CD4-positive, alpha-beta memory T cell (primary cell): ENCODE results near the gene COLEC11. TPM values are rescaled to one million over a fixed set of nuclear protein-coding genes. Genes with fewer than 3 reads are reported as not detected.

ENCODE experiments used
- CTCF ChIA-PET: fragments of 350-600 bp; sonication (Branson Sonifier 250); formaldehyde crosslinking; loops from one replicate; lab custom pipeline; 2021; ENCODE audit warnings: inconsistent platforms; ENCODE audit not compliant: partially characterized antibody; lab: Charles Lee
- POLR2A ChIA-PET: fragments of 350-600 bp; sonication (Branson Sonifier 250); formaldehyde crosslinking; loops from one replicate; lab custom pipeline; 2021; ENCODE audit not compliant: partially characterized antibody; lab: Charles Lee
- DNase-seq, 5 donors: peaks; one replicate each; pipeline versions ENCODE4 v3.0.0 to v3.0.0-alpha.2; 2020 to 2022; ENCODE audit warnings: mixed read lengths in 1 of 5
- H3K27ac ChIP-seq: one replicate; pipeline ENCODE4 v1.7.0; 2013; ENCODE audit warnings: low read depth, low read length
- H3K27me3 ChIP-seq: 2 replicates; pipeline ENCODE4 v1.7.0; 2013; ENCODE audit warnings: mild to moderate bottlenecking, low read length, moderate library complexity; ENCODE audit not compliant: insufficient read depth
- H3K36me3 ChIP-seq: 2 replicates; pipeline ENCODE4 v1.7.0; 2013; ENCODE audit warnings: mild to moderate bottlenecking, low read length, moderate library complexity; ENCODE audit not compliant: insufficient read depth
- H3K4me1 ChIP-seq: 2 replicates; pipeline ENCODE4 v1.7.0; 2013; ENCODE audit warnings: mild to moderate bottlenecking, low read length, moderate library complexity; ENCODE audit not compliant: insufficient read depth
- H3K4me3 ChIP-seq, 2 donors: one replicate each; pipeline ENCODE4 v1.7.0; 2013; ENCODE audit warnings: low read length in 2 of 2, mild to moderate bottlenecking in 1 of 2
- H3K9me3 ChIP-seq, 2 donors: one replicate each; pipeline ENCODE4 v1.7.0; 2013; ENCODE audit warnings: low read length in 2 of 2, control low read depth in 1 of 2; ENCODE audit not compliant: control insufficient read depth in 1 of 2
- H3K27ac Mint-ChIP-seq, 7 donors: one replicate each; pipeline ENCODE4 v1.8.0; 2020 to 2021; ENCODE audit warnings: mixed read lengths in 7 of 7, mild to moderate bottlenecking in 6 of 7, inconsistent platforms in 3 of 7, moderate library complexity in 3 of 7
- H3K27me3 Mint-ChIP-seq, 2 donors: one replicate each; pipeline ENCODE4 v1.8.0; 2020 to 2021; ENCODE audit warnings: mixed read lengths in 2 of 2
- H3K36me3 Mint-ChIP-seq, 2 donors: one replicate each; pipeline ENCODE4 v1.8.0; 2020 to 2021; ENCODE audit warnings: mixed read lengths in 2 of 2, inconsistent platforms in 1 of 2, mild to moderate bottlenecking in 1 of 2
- H3K4me1 Mint-ChIP-seq, 4 donors: one replicate each; pipeline ENCODE4 v1.8.0; 2020 to 2021; ENCODE audit warnings: mixed read lengths in 4 of 4, mild to moderate bottlenecking in 1 of 4
- H3K4me3 Mint-ChIP-seq, 8 donors: one replicate each; pipeline ENCODE4 v1.8.0; 2020 to 2021; ENCODE audit warnings: mixed read lengths in 8 of 8, mild to moderate bottlenecking in 7 of 8, moderate library complexity in 6 of 8, inconsistent platforms in 3 of 8
- H3K9me3 Mint-ChIP-seq, 8 donors: one replicate each; pipeline ENCODE4 v1.8.0; 2020 to 2021; ENCODE audit warnings: mixed read lengths in 8 of 8, mild to moderate bottlenecking in 5 of 8, inconsistent platforms in 3 of 8, moderate library complexity in 1 of 8
- intact Hi-C: fragments of 100-400 bp; cut with micrococcal nuclease; formaldehyde crosslinking; loops from one replicate; pipeline ENCODE4 v1.15.1; 2023
- polyA plus RNA-seq, 2 donors: library from polyadenylated mRNA; unstranded; fragments of 300-500 nt; fragmentation: Illumina TruSeq; gene quantifications; one replicate each; pipeline ENCODE4 v1.2.3, GENCODE V29; 2021
- total RNA-seq, 2 experiments: library from RNA; stranded (reverse); gene quantifications; one replicate each; pipeline ENCODE4 v1.2.3, GENCODE V29; 2021

Gene COLEC11
- total and polyA plus RNA-seq, 4 experiments from 2014 or later = 0.30 TPM; not detected in 3

- Histone ChIP-seq H3K4me3 (no peak overlapping the region), H3K27me3 (no peaks in the 10 kb centered on the region), H3K9me3 (no peaks in the 10 kb centered on the region), H3K4me1 (no peaks in the 10 kb centered on the region), H3K27ac (no peak overlapping the region), H3K36me3 (no peaks in the 10 kb centered on the region)
- Mint-ChIP-seq H3K27me3 (peaks cover 2 to 4% of the 10 kb centered on the region in 2 donors), H3K4me3 (no peak overlapping the region), H3K36me3 (no peaks in the 10 kb centered on the region), H3K4me1 (no peaks in the 10 kb centered on the region), H3K9me3 (peaks cover 0 to 3% (median 0%) of the 10 kb centered on the region in 8 donors), H3K27ac (no peak overlapping the region)
- no peak for DNase-seq
- intact Hi-C loops = no loop called here
- ChIA-PET CTCF (no interaction called here), POLR2A (no interaction called here)
Measured at GRCh38 chr2:3625186-3625585, 30.3 kb downstream of the COLEC11 start.

- Histone ChIP-seq H3K4me3 (no peak overlapping the region), H3K9me3 (no peaks in the 10 kb centered on the region), H3K4me1 (no peaks in the 10 kb centered on the region), H3K36me3 (no peaks in the 10 kb centered on the region), H3K27ac (no peak overlapping the region), H3K27me3 (no peaks in the 10 kb centered on the region)
- Mint-ChIP-seq H3K4me1 (no peaks in the 10 kb centered on the region), H3K36me3 (no peaks in the 10 kb centered on the region), H3K27me3 (peaks cover 2 to 4% of the 10 kb centered on the region in 2 donors), H3K4me3 (no peak overlapping the region), H3K27ac (no peak overlapping the region), H3K9me3 (peaks cover 0 to 3% (median 0%) of the 10 kb centered on the region in 8 donors)
- no peak for DNase-seq
- ChIA-PET POLR2A (no interaction called here), CTCF (no interaction called here)
- intact Hi-C loops = no loop called here
Measured at GRCh38 chr2:3626118-3626811, 31.4 kb downstream of the COLEC11 start.

GRCh38 chr2:3626812-3627499 lies 32.0 kb downstream of the COLEC11 start:
- Histone ChIP-seq H3K27me3 (no peaks in the 10 kb centered on the region), H3K4me3 (no peak overlapping the region), H3K27ac (no peak overlapping the region), H3K4me1 (no peaks in the 10 kb centered on the region), H3K36me3 (no peaks in the 10 kb centered on the region), H3K9me3 (no peaks in the 10 kb centered on the region)
- Mint-ChIP-seq H3K27me3 (peaks cover 2 to 4% of the 10 kb centered on the region in 2 donors), H3K27ac (no peak overlapping the region), H3K36me3 (no peaks in the 10 kb centered on the region), H3K9me3 (peaks cover 0 to 3% (median 0%) of the 10 kb centered on the region in 8 donors), H3K4me3 (no peak overlapping the region), H3K4me1 (no peaks in the 10 kb centered on the region)
- ChIA-PET POLR2A (no interaction called here), CTCF (no interaction called here)
- intact Hi-C loops = no loop called here
- no peak for DNase-seq

GRCh38 chr2:3627500-3628100 lies 32.7 kb downstream of the COLEC11 start:
- no peaks in the 10 kb centered on the region for H3K9me3 ChIP-seq
- Mint-ChIP-seq H3K36me3 (no peaks in the 10 kb centered on the region), H3K27me3 (peaks cover 2 to 4% of the 10 kb centered on the region in 2 donors), H3K4me3 (no peak overlapping the region), H3K4me1 (no peaks in the 10 kb centered on the region), H3K27ac (no peak overlapping the region), H3K9me3 (peaks cover 0 to 3% (median 0%) of the 10 kb centered on the region in 8 donors)
- intact Hi-C loops = no loop called here
- H3K4me3 ChIP-seq = no peak overlapping the region
- ChIA-PET CTCF (no interaction called here), POLR2A (no interaction called here)
- no peaks in the 10 kb centered on the region for H3K36me3 ChIP-seq
- no peak for DNase-seq
- H3K27me3 ChIP-seq = no peaks in the 10 kb centered on the region
- no peaks in the 10 kb centered on the region for H3K4me1 ChIP-seq
- no peak overlapping the region for H3K27ac ChIP-seq

GRCh38 chr2:3628241-3628679 lies 33.3 kb downstream of the COLEC11 start:
- no peaks in the 10 kb centered on the region for H3K36me3 Mint-ChIP-seq
- H3K4me1 Mint-ChIP-seq = no peaks in the 10 kb centered on the region
- H3K4me1 ChIP-seq = no peaks in the 10 kb centered on the region
- H3K27me3 Mint-ChIP-seq = peaks cover 2 to 4% of the 10 kb centered on the region in 2 donors
- no peaks in the 10 kb centered on the region for H3K27me3 ChIP-seq
- POLR2A ChIA-PET = no interaction called here
- H3K36me3 ChIP-seq = no peaks in the 10 kb centered on the region
- H3K9me3 ChIP-seq = no peaks in the 10 kb centered on the region
- H3K4me3 ChIP-seq = no peak overlapping the region
- no peak overlapping the region for H3K27ac Mint-ChIP-seq
- H3K4me3 Mint-ChIP-seq = no peak overlapping the region
- intact Hi-C loops = no loop called here
- H3K9me3 Mint-ChIP-seq = peaks cover 0 to 3% (median 0%) of the 10 kb centered on the region in 8 donors
- CTCF ChIA-PET = no interaction called here
- no peak overlapping the region for H3K27ac ChIP-seq
- no peak for DNase-seq

GRCh38 chr2:3628800-3629199 lies 33.9 kb downstream of the COLEC11 start:
- H3K4me3 Mint-ChIP-seq = no peak overlapping the region
- ChIA-PET POLR2A (no interaction called here), CTCF (no interaction called here)
- Histone ChIP-seq H3K9me3 (no peaks in the 10 kb centered on the region), H3K27ac (no peak overlapping the region), H3K4me3 (no peak overlapping the region), H3K36me3 (no peaks in the 10 kb centered on the region), H3K27me3 (no peaks in the 10 kb centered on the region), H3K4me1 (no peaks in the 10 kb centered on the region)
- peaks cover 0 to 3% (median 0%) of the 10 kb centered on the region in 8 donors for H3K9me3 Mint-ChIP-seq
- no peaks in the 10 kb centered on the region for H3K4me1 Mint-ChIP-seq
- intact Hi-C loops = no loop called here
- DNase-seq = no peak
- peaks cover 2 to 4% of the 10 kb centered on the region in 2 donors for H3K27me3 Mint-ChIP-seq
- H3K27ac Mint-ChIP-seq = no peak overlapping the region
- no peaks in the 10 kb centered on the region for H3K36me3 Mint-ChIP-seq

- CTCF ChIA-PET = no interaction called here
- no peak overlapping the region for H3K4me3 ChIP-seq
- Mint-ChIP-seq H3K4me1 (no peaks in the 10 kb centered on the region), H3K9me3 (no peaks in the 10 kb centered on the region), H3K27me3 (peaks cover 0 to 4% of the 10 kb centered on the region in 2 donors), H3K27ac (no peak overlapping the region), H3K4me3 (no peak overlapping the region), H3K36me3 (no peaks in the 10 kb centered on the region)
- no peaks in the 10 kb centered on the region for H3K9me3 ChIP-seq
- no peaks in the 10 kb centered on the region for H3K27me3 ChIP-seq
- POLR2A ChIA-PET = no interaction called here
- H3K4me1 ChIP-seq = no peaks in the 10 kb centered on the region
- DNase-seq = no peak
- intact Hi-C loops = no loop called here
- no peaks in the 10 kb centered on the region for H3K36me3 ChIP-seq
- no peak overlapping the region for H3K27ac ChIP-seq
Measured at GRCh38 chr2:3630631-3631030, 35.7 kb downstream of the COLEC11 start.
